HepG2 (cell line): ENCODE measurements around the gene ANKRD39. TPM values are rescaled to one million over a fixed set of nuclear protein-coding genes. Genes with fewer than 3 reads are reported as not detected.

ENCODE experiments used
- JARID2 ChIP-seq: sonication (generic); formaldehyde crosslinking; IDR thresholded peaks from 2 replicates; pipeline ENCODE4 v1.8.1; 2023; ENCODE audit warnings: missing genetic modification reagents, inconsistent platforms; ENCODE audit not compliant: insufficient replicate concordance
- NFKB2 ChIP-seq: sonication (generic); formaldehyde crosslinking; IDR thresholded peaks from 2 replicates; pipeline ENCODE4 v1.4.0; 2020; ENCODE audit warnings: missing genetic modification reagents, borderline replicate concordance
- NR2F1 ChIP-seq, 2 experiments: fragments of 450-650 bp in 1 of 2; formaldehyde crosslinking in 1 of 2; IDR thresholded peaks; 2 replicates each; pipeline versions ENCODE4 v1.5.0 to v1.6.1; 2016 to 2020; ENCODE audit warnings: mild to moderate bottlenecking in 1 of 2, missing compliant biosample characterization in 1 of 2, missing genetic modification reagents in 1 of 2, moderate library complexity in 1 of 2
- PHF21A ChIP-seq: sonication (generic); formaldehyde crosslinking; IDR thresholded peaks from 2 replicates; pipeline ENCODE4 v1.5.0; 2020; ENCODE audit warnings: mild to moderate bottlenecking, missing genetic modification reagents
- STAT5B ChIP-seq: sonication (generic); formaldehyde crosslinking; IDR thresholded peaks from 2 replicates; pipeline ENCODE4 v1.4.0; 2020; ENCODE audit warnings: missing genetic modification reagents
- TCF7L2 ChIP-seq: IDR thresholded peaks from 2 replicates; pipeline ENCODE4 v1.6.1; 2011; ENCODE audit warnings: mild to moderate bottlenecking, low read depth, low read length, moderate library complexity
- ZSCAN22 ChIP-seq: sonication (generic); formaldehyde crosslinking; IDR thresholded peaks from 2 replicates; pipeline ENCODE4 v1.4.0; 2020; ENCODE audit warnings: mild to moderate bottlenecking, missing genetic modification reagents
- ZSCAN29 ChIP-seq: sonication (generic); formaldehyde crosslinking; conservative IDR thresholded peaks from 2 replicates; pipeline ENCODE4 v1.4.0; 2020; ENCODE audit warnings: mild to moderate bottlenecking, missing genetic modification reagents
- ZSCAN30 ChIP-seq: sonication (generic); formaldehyde crosslinking; IDR thresholded peaks from 2 replicates; pipeline ENCODE4 v1.5.0; 2020; ENCODE audit warnings: mild to moderate bottlenecking, missing genetic modification reagents
- polyA plus RNA-seq, 8 experiments: library from polyadenylated mRNA; depleted of rRNA in 3 of 8; stranded (reverse) in 7 of 8; unstranded in 1 of 8; fragments of >200 nt; fragmentation: Illumina TruSeq in 4 of 8; extraction: Trizol in 4 of 8; gene quantifications; 2 replicates each; pipeline versions ENCODE4 v1.2.1 to v1.2.3, GENCODE V29; 2011 to 2016; ENCODE audit warnings: low read depth in 4 of 8, missing spikeins in 1 of 8, mixed read lengths in 1 of 8; ENCODE audit not compliant: insufficient read depth in 1 of 8
- total RNA-seq, 5 experiments: library from RNA; depleted of rRNA; stranded (reverse); fragments of >200 nt; fragmentation: Illumina TruSeq; extraction: Trizol; gene quantifications; 2 replicates each; pipeline ENCODE4 v1.2.3, GENCODE V29; 2016; ENCODE audit warnings: low read depth in 1 of 5
- TF ChIP-seq, protein P1 (sequence below): sonication (generic); formaldehyde crosslinking; IDR thresholded peaks from 2 replicates; pipeline ENCODE4 v1.5.1; 2020; ENCODE audit warnings: missing genetic modification reagents, mild to moderate bottlenecking, borderline replicate concordance
- TF ChIP-seq, protein P2 (sequence below): sonication (generic); formaldehyde crosslinking; IDR thresholded peaks from 2 replicates; pipeline ENCODE4 v1.8.1; 2023; ENCODE audit warnings: mild to moderate bottlenecking, missing genetic modification reagents
- TF ChIP-seq, protein P3 (sequence below): sonication (generic); formaldehyde crosslinking; IDR thresholded peaks from 2 replicates; pipeline ENCODE4 v1.5.0; 2020; ENCODE audit warnings: mild to moderate bottlenecking, missing genetic modification reagents
- TF ChIP-seq, protein P4 (sequence below): sonication (generic); formaldehyde crosslinking; IDR thresholded peaks from 2 replicates; pipeline ENCODE4 v1.4.0; 2020; ENCODE audit warnings: missing genetic modification reagents
- TF ChIP-seq, protein P5 (sequence below): IDR thresholded peaks from 2 replicates; pipeline ENCODE4 v1.6.1; 2016; ENCODE audit warnings: missing biosample characterization, missing genetic modification reagents, low read depth
- TF ChIP-seq, protein P6 (sequence below): sonication (generic); formaldehyde crosslinking; IDR thresholded peaks from 2 replicates; pipeline ENCODE4 v1.8.0; 2022; ENCODE audit warnings: missing genetic modification reagents, low read depth, mild to moderate bottlenecking, borderline replicate concordance

The ANKRD39 gene
- total and polyA plus RNA-seq, 2 of the 13 experiments (the other 11 are each of a cell fraction or from before 2014, with no cell fraction given), result 23.2 to 24.8 TPM

DNA sequence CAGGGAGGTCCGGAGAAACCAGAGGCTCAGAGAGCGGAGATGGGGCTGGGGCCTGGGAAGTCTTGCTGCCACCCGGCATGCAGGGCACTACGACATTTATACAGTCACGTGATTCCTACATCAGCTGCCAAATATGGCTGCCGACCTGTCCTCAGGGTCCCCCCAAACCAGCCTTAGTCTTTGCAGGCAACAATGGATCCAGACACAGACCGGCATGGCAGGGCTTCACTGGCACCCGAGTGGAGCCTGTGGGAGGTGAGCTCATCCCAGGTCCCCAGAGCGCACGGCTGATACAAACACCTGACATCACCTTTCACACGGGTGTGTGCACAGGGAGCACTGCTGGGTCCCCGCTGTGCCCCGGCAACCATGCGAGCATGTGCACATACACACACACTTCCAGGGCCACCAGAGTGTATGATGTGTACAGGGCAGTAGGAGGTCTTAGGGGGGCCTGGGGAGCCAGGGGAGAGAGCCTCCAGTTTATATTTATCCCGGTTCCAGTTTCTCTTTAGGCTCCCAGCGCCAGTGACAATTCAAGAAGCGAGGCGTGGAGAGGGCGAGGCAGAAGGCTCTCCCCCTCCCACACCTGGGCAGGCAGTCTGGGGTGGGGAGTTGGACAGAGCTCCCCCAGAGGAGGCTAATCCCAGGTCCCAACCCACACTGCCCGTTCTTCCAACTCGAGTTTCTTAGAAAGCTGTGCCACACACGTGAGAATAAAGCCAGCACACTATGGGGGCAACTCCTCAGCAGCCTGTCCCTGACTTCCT is 9.4 kb upstream of the ANKRD39 start (continued):
- TF ChIP-seq ZSCAN29 (no peak), NFKB2 (CRISPR knock-in tag) (0 out of 2 replicates have a peak, but pooled peaks have one; percentile 36), TCF7L2 (no peak), JARID2 (no peak), PHF21A (CRISPR knock-in tag) (no peak), ZSCAN22 (CRISPR knock-in tag) (no peak), NR2F1 (CRISPR knock-in tag; IDR thresholded peaks at IDR 0.05) (no peak), STAT5B (CRISPR knock-in tag) (no peak), ZSCAN30 (CRISPR knock-in tag) (no peak)
- TF ChIP-seq, protein P1, sequence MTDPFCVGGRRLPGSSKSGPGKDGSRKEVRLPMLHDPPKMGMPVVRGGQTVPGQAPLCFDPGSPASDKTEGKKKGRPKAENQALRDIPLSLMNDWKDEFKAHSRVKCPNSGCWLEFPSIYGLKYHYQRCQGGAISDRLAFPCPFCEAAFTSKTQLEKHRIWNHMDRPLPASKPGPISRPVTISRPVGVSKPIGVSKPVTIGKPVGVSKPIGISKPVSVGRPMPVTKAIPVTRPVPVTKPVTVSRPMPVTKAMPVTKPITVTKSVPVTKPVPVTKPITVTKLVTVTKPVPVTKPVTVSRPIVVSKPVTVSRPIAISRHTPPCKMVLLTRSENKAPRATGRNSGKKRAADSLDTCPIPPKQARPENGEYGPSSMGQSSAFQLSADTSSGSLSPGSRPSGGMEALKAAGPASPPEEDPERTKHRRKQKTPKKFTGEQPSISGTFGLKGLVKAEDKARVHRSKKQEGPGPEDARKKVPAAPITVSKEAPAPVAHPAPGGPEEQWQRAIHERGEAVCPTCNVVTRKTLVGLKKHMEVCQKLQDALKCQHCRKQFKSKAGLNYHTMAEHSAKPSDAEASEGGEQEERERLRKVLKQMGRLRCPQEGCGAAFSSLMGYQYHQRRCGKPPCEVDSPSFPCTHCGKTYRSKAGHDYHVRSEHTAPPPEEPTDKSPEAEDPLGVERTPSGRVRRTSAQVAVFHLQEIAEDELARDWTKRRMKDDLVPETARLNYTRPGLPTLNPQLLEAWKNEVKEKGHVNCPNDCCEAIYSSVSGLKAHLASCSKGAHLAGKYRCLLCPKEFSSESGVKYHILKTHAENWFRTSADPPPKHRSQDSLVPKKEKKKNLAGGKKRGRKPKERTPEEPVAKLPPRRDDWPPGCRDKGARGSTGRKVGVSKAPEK (CRISPR knock-in tag), result no peak
- TF ChIP-seq, protein P2, sequence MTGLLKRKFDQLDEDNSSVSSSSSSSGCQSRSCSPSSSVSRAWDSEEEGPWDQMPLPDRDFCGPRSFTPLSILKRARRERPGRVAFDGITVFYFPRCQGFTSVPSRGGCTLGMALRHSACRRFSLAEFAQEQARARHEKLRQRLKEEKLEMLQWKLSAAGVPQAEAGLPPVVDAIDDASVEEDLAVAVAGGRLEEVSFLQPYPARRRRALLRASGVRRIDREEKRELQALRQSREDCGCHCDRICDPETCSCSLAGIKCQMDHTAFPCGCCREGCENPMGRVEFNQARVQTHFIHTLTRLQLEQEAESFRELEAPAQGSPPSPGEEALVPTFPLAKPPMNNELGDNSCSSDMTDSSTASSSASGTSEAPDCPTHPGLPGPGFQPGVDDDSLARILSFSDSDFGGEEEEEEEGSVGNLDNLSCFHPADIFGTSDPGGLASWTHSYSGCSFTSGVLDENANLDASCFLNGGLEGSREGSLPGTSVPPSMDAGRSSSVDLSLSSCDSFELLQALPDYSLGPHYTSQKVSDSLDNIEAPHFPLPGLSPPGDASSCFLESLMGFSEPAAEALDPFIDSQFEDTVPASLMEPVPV (CRISPR knock-in tag), result no peak
- TF ChIP-seq, protein P3, sequence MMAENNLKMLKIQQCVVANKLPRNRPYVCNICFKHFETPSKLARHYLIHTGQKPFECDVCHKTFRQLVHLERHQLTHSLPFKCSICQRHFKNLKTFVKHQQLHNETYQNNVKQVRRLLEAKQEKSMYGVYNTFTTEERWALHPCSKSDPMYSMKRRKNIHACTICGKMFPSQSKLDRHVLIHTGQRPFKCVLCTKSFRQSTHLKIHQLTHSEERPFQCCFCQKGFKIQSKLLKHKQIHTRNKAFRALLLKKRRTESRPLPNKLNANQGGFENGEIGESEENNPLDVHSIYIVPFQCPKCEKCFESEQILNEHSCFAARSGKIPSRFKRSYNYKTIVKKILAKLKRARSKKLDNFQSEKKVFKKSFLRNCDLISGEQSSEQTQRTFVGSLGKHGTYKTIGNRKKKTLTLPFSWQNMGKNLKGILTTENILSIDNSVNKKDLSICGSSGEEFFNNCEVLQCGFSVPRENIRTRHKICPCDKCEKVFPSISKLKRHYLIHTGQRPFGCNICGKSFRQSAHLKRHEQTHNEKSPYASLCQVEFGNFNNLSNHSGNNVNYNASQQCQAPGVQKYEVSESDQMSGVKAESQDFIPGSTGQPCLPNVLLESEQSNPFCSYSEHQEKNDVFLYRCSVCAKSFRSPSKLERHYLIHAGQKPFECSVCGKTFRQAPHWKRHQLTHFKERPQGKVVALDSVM, result no peak
- TF ChIP-seq, protein P4, sequence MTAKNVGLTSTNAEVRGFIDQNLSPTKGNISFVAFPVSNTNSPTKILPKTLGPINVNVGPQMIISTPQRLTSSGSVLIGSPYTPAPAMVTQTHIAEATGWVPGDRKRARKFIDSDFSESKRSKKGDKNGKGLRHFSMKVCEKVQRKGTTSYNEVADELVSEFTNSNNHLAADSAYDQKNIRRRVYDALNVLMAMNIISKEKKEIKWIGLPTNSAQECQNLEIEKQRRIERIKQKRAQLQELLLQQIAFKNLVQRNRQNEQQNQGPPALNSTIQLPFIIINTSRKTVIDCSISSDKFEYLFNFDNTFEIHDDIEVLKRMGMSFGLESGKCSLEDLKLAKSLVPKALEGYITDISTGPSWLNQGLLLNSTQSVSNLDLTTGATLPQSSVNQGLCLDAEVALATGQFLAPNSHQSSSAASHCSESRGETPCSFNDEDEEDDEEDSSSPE, result no peak
- TF ChIP-seq, protein P5, sequence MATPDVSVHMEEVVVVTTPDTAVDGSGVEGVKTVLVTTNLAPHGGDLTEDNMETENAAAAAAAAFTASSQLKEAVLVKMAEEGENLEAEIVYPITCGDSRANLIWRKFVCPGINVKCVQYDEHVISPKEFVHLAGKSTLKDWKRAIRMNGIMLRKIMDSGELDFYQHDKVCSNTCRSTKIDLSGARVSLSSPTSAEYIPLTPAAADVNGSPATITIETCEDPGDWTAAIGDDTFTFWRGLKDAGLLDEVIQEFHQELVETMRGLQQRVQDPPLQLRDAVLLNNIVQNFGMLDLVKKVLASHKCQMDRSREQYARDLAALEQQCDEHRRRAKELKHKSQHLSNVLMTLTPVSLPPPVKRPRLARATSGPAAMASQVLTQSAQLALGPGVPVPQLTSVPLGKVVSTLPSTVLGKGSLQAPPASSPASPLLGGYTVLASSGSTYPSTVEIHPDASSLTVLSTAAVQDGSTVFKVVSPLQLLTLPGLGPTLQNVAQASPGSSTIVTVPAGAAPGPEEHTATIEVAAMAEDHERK (CRISPR knock-in tag), result no peak
- TF ChIP-seq, protein P6, sequence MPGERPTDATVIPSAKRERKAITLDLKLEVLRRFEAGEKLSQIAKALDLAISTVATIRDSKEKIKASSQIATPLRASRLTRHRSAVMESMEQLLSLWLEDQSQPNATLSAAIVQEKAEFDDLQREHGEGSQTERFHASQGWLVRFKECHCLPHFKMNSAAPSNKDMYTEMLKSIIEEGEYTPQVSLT (CRISPR knock-in tag), result no peak
